Subcutaneous adipose tissue (tissue), 4 donors: Measurements from ENCODE around the gene CNTNAP2. TPM values are rescaled to one million over a fixed set of nuclear protein-coding genes. Genes with fewer than 3 reads are reported as not detected.

ENCODE experiments used
- CTCF ChIP-seq: fragments of 450-650 bp; IDR thresholded peaks from one replicate; pipeline ENCODE4 v1.5.1; 2016; ENCODE audit warnings: low read depth, mild to moderate bottlenecking, control low read depth, antibody characterized with exemption, moderate library complexity
- total RNA-seq, 4 donors: library from RNA; depleted of rRNA; stranded (reverse); fragments of >200 nt; gene quantifications; one replicate each; pipeline ENCODE4 v1.1.0, GENCODE V29; 2016

Gene CNTNAP2
- total RNA-seq, 4 donors from 2014 or later, result not detected

DNA sequence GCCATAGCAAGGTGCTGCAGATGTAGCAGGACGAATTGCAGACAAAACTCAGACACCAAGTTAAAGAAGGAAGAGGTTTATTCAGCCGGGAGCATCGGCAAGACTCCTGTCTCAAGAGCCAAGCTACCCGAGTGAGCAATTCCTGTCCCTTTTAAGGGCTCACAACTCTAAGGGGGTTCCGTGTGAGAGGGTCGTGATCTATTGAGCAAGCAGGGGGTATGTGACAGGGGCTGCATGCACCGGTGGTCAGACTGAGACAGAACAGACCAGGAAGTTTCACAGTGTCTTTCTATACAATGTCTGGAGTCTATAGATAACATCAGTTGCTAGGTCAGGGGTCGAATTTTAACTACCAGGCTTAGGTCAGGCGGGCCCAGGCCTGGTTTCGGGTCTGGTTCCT lies 2252.0 kb downstream of the CNTNAP2 start:
- TF ChIP-seq CTCF, result no peak

- no peak for TF ChIP-seq CTCF
These were observed 2254.8 kb downstream of the CNTNAP2 start for GRCh38 chr7:148371280-148371937.

DNA sequence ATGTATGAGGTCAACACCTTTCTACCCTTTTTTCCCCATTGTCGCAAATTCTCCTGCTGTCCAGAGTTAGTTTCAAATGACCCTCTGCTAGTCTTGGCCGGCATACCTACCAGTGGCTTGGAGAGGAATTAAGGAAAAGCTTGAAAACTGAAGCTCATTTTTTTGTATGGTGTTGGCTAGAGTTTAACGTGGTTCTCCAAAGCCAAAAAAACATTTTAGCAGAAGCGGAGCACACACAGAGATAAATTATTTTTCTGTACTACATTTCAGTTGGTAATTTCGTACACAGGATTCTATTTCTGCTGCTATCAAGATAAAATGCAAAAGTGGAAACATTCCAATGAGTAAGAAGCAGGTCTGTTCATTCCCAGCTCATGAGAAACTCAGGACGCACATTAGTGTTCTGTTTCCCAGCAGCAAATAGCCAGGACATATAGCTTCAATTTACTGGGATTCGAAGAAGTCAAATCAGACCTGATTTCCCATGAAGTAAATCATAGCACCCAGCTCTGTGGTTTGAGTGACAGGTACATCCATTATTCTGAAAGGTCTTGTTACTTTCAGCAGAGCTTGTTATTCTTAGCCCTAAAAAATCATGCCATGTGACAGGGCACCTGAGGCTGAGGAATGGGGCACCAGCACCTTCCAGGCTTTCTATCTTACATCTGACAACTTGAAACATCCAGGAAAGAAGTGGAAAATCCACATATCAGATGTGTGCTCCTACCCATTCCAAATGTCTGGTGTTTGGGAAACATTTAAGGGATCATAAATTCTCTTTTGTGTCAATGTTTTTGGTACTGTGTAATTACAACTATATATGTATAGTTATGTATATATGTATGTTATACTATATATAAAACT lies 2258.0 kb downstream of the CNTNAP2 start:
- no peak for TF ChIP-seq CTCF

- TF ChIP-seq CTCF, result no peak
These were observed 2263.1 kb downstream of the CNTNAP2 start for GRCh38 chr7:148379677-148380076.

DNA sequence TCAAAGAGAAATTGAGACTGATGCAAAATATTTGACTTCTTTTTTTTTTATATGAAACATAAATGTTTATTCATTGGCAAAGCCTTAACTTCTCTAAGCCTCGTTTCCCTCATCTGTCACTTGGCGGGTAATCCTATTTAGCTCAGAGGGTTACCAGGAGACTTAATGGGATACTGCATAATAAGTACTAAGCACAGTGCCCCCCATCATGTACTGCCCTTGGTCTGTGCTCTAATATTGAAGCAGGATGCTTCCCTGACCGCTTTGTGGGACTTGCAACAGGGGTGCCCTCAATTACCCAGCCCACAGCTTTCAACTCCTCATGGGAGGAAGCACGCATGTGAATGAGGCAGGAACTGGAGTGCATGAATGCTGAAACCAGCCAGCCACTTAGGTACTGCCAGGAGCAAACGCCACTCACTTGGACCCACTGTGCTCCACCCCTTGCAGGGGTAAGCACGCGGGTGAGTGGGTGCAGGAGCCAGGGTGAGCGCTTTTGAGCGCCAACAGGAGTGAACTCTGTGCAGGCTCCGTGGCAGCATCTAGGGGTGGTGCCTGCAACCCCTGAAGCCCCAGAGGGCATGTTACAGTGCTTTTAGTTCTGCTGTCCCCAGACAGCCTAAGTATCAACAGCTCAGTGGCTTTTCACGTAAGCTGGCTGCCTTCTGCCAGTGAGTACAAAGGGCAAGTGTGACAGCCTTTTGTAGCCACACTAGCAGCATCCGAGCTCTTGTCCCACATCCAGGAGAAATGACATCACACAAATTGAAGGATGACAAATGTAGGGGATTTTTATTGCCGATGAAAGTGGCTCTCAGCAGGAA lies 2264.2 kb downstream of the CNTNAP2 start:
- no peak for TF ChIP-seq CTCF

GRCh38 chr7:148382596-148382995 lies 2266.0 kb downstream of the CNTNAP2 start:
- no peak for TF ChIP-seq CTCF

DNA sequence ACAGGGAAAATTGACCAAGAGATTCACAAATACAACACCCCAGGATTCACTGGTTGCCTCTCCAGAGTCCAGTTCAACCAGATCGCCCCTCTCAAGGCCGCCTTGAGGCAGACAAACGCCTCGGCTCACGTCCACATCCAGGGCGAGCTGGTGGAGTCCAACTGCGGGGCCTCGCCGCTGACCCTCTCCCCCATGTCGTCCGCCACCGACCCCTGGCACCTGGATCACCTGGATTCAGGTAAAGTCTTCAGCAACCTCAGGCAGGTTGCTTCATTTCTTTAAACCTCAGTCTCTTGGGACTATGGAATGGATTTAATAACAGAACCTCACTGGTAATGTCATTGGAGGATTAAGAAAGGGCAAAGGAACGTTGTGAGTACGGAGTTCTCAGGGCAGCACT lies 2267.1 kb downstream of the CNTNAP2 start:
- no peak for TF ChIP-seq CTCF
